Measurements from ENCODE around the gene LGI4. TPM values are rescaled to one million over a fixed set of nuclear protein-coding genes. Genes with fewer than 3 reads are reported as not detected.

The LGI4 gene
- total and polyA plus RNA-seq, 2 donors (not counting 1 experiment from before 2014, with no cell fraction given) = 0.17 to 0.19 TPM

DNA sequence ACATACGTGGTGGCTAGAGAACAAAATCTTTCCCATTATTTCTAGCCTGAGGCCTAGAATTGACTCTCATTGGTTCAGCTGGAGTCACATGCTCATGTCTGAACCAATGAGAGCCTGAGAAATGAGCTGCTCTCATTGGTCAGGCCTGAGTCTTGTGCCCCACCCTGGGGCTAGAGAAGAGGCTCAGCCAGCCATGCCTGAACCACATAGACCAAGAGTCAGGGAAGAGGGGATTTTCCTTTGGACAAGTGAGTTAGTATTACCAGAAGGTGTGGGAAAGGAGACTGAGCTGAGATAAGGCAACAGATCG, 26.5 kb upstream of the LGI4 start:
- no peak overlapping the region for H2AFZ ChIP-seq (ENCODE audit: low read length)
- no peaks in the 10 kb centered on the region for H3K9me3 ChIP-seq (ENCODE audit: control insufficient read depth, insufficient read depth, low read depth, low read length)
- DNase-seq (ENCODE audit: low read depth in 2 of 2) = no peak
- no peak overlapping the region for H3K9ac ChIP-seq (ENCODE audit: insufficient read depth, low read length)
- H3K4me3 ChIP-seq (replicated peaks in 1 of 4; ENCODE audit: control extremely low read depth in 1 of 4, insufficient read depth in 1 of 4, low read depth in 3 of 4, low read length in 4 of 4) = no peak overlapping the region
- no peak overlapping the region for H3K4me2 ChIP-seq (ENCODE audit: extremely low read depth, insufficient read depth, low read length)
- TF ChIP-seq, protein P1, sequence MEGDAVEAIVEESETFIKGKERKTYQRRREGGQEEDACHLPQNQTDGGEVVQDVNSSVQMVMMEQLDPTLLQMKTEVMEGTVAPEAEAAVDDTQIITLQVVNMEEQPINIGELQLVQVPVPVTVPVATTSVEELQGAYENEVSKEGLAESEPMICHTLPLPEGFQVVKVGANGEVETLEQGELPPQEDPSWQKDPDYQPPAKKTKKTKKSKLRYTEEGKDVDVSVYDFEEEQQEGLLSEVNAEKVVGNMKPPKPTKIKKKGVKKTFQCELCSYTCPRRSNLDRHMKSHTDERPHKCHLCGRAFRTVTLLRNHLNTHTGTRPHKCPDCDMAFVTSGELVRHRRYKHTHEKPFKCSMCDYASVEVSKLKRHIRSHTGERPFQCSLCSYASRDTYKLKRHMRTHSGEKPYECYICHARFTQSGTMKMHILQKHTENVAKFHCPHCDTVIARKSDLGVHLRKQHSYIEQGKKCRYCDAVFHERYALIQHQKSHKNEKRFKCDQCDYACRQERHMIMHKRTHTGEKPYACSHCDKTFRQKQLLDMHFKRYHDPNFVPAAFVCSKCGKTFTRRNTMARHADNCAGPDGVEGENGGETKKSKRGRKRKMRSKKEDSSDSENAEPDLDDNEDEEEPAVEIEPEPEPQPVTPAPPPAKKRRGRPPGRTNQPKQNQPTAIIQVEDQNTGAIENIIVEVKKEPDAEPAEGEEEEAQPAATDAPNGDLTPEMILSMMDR (conservative IDR thresholded peaks at IDR 0.05 in 1 of 2, IDR thresholded peaks at IDR 0.05 in 1 of 2; ENCODE audit: low read depth in 1 of 2, low read length in 2 of 2) = no peak
- no peak for TF ChIP-seq EZH2 (IDR thresholded peaks at IDR 0.05; ENCODE audit: low read length, missing control alignments)
- no peaks in the 10 kb centered on the region for H4K20me1 ChIP-seq (ENCODE audit: control insufficient read depth, extremely low read depth, insufficient read depth, low read length)
- H3K79me2 ChIP-seq (ENCODE audit: control insufficient read depth, insufficient read depth, low read length) = peaks cover 4% of the 10 kb centered on the region
- H3K36me3 ChIP-seq (ENCODE audit: control insufficient read depth, insufficient read depth, low read length) = peaks cover 28% of the 10 kb centered on the region
- no peaks in the 10 kb centered on the region for H3K27me3 ChIP-seq (ENCODE audit: control insufficient read depth, insufficient read depth, low read length)
- H3K27ac ChIP-seq (ENCODE audit: insufficient read depth, low read length) = no peak overlapping the region
- no peaks in the 10 kb centered on the region for H3K4me1 ChIP-seq (ENCODE audit: control insufficient read depth, extremely low read depth, insufficient read depth, low read length)

DNA sequence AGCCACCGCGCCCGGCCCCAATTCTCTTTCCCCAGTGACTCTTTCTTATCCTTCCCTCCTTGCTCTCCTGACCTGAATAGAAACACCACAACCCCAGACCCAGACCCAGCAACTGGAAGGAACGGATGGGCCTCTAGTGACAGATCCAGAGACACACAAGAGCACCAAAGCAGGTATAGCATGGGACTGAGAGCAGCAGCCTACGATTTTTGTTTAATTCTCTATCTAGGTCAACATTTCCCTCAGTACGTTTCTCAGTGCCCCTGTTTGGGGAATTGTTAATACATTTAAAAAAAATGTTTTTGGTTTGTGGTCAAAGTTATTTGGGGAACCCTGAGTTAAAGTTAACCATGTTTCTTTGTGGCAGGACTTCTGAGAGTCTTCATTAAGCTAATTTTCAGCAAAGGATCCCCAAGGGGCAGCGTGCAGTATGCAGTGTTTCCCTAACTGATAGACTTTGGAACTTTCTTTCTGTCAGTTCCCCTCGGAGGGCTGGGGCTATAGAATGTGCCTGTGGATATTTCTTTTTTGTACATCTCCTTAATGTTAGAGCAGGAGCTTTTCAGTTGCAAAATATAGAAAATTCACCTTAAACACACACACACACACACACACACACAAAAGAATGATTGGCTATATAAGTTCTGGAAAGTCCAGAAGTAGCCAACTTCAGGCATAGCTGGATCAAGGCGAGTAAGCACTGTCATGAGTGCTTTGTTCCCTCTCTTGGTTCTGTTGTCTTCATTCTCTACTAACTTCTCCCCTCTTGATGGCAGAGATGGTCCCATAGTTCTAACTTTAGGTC, 26.0 kb upstream of the LGI4 start:
- Histone ChIP-seq H3K9me3 (ENCODE audit: control insufficient read depth, insufficient read depth, low read depth, low read length) (no peaks in the 10 kb centered on the region), H3K27me3 (ENCODE audit: control insufficient read depth, insufficient read depth, low read length) (no peaks in the 10 kb centered on the region), H2AFZ (ENCODE audit: low read length) (no peak overlapping the region), H3K4me2 (ENCODE audit: extremely low read depth, insufficient read depth, low read length) (no peak overlapping the region), H4K20me1 (ENCODE audit: control insufficient read depth, extremely low read depth, insufficient read depth, low read length) (no peaks in the 10 kb centered on the region), H3K36me3 (ENCODE audit: control insufficient read depth, insufficient read depth, low read length) (peaks cover 24% of the 10 kb centered on the region), H3K79me2 (ENCODE audit: control insufficient read depth, insufficient read depth, low read length) (peaks cover 10% of the 10 kb centered on the region), H3K4me1 (ENCODE audit: control insufficient read depth, extremely low read depth, insufficient read depth, low read length) (no peaks in the 10 kb centered on the region), H3K27ac (ENCODE audit: insufficient read depth, low read length) (no peak overlapping the region), H3K4me3 (replicated peaks in 1 of 4; ENCODE audit: control extremely low read depth in 1 of 4, insufficient read depth in 1 of 4, low read depth in 3 of 4, low read length in 4 of 4) (no peak overlapping the region), H3K9ac (ENCODE audit: insufficient read depth, low read length) (no peak overlapping the region)
- no peak for TF ChIP-seq EZH2 (IDR thresholded peaks at IDR 0.05; ENCODE audit: low read length, missing control alignments)
- TF ChIP-seq, protein P1 (conservative IDR thresholded peaks at IDR 0.05 in 1 of 2, IDR thresholded peaks at IDR 0.05 in 1 of 2; ENCODE audit: low read depth in 1 of 2, low read length in 2 of 2) = no peak
- no peak for DNase-seq (ENCODE audit: low read depth in 2 of 2)

DNA sequence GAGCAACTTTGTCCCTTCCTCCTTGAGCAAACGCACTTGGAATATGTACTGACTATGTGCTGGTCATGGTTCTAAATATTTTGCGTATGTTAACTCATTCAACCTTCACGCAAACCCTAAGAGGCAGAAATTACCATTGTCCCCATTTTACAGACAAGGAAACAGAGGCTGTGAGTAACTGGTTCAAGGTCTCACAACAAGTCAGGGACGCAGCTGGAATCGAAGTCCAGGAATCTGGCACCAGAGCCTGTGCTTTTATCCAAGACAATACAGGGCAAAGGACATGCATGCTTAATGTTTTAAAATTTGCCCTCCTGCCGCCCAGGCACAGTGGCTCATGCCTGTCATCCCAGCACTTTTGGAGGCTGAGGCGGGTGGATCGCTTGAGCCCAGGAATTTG, 24.7 kb upstream of the LGI4 start:
- peaks cover 21% of the 10 kb centered on the region for H3K36me3 ChIP-seq (ENCODE audit: control insufficient read depth, insufficient read depth, low read length)
- no peaks in the 10 kb centered on the region for H3K9me3 ChIP-seq (ENCODE audit: control insufficient read depth, insufficient read depth, low read depth, low read length)
- no peak overlapping the region for H2AFZ ChIP-seq (ENCODE audit: low read length)
- no peak overlapping the region for H3K4me2 ChIP-seq (ENCODE audit: extremely low read depth, insufficient read depth, low read length)
- no peak for DNase-seq (ENCODE audit: low read depth in 2 of 2)
- H3K9ac ChIP-seq (ENCODE audit: insufficient read depth, low read length) = no peak overlapping the region
- no peaks in the 10 kb centered on the region for H4K20me1 ChIP-seq (ENCODE audit: control insufficient read depth, extremely low read depth, insufficient read depth, low read length)
- peaks cover 2% of the 10 kb centered on the region for H3K4me1 ChIP-seq (ENCODE audit: control insufficient read depth, extremely low read depth, insufficient read depth, low read length)
- TF ChIP-seq, protein P1 (conservative IDR thresholded peaks at IDR 0.05 in 1 of 2, IDR thresholded peaks at IDR 0.05 in 1 of 2; ENCODE audit: low read depth in 1 of 2, low read length in 2 of 2) = no peak
- TF ChIP-seq EZH2 (IDR thresholded peaks at IDR 0.05; ENCODE audit: low read length, missing control alignments) = no peak
- H3K79me2 ChIP-seq (ENCODE audit: control insufficient read depth, insufficient read depth, low read length) = peaks cover 21% of the 10 kb centered on the region
- H3K27ac ChIP-seq (ENCODE audit: insufficient read depth, low read length) = no peak overlapping the region
- H3K4me3 ChIP-seq (replicated peaks in 1 of 4; ENCODE audit: control extremely low read depth in 1 of 4, insufficient read depth in 1 of 4, low read depth in 3 of 4, low read length in 4 of 4) = no peak overlapping the region
- H3K27me3 ChIP-seq (ENCODE audit: control insufficient read depth, insufficient read depth, low read length) = no peaks in the 10 kb centered on the region
